ENCODE data around the gene KRT3.

Gene KRT3

DNA sequence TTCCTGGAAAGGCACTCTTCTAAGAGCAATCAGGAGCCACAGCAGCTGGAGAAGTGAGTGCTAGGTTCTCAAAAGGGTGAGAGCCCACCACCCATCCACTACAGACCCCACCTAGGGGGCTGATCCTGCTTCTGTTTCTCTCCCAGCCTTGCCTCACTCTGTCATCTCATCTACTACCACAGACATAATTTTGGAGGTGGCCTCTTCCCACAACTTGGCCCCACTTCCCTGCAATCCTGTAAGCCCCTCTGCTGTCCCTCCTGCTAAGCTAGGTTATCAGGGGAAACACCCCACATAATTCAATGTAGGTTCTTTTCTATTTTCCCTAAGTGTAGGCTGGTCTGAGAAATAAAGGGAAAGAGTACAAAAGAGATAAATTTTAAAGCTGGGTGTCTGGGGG, 35.3 kb downstream of the KRT3 start:
- H3K4me2 ChIP-seq (ENCODE audit: low read length), result no peak overlapping the region
- peaks cover 11% of the 10 kb centered on the region; the same call in 1 of the 2 replicates for H3K9me3 ChIP-seq (ENCODE audit: control insufficient read depth, insufficient read depth, low read length)
- no peaks in the 10 kb centered on the region for H3K9me2 ChIP-seq (replicated peaks; ENCODE audit: control insufficient read depth, low read length)
- peaks cover 7% of the 10 kb centered on the region; the same call in 1 of the 2 replicates for H3K27me3 ChIP-seq (ENCODE audit: control insufficient read depth, low read length)
- TF ChIP-seq, protein P1, sequence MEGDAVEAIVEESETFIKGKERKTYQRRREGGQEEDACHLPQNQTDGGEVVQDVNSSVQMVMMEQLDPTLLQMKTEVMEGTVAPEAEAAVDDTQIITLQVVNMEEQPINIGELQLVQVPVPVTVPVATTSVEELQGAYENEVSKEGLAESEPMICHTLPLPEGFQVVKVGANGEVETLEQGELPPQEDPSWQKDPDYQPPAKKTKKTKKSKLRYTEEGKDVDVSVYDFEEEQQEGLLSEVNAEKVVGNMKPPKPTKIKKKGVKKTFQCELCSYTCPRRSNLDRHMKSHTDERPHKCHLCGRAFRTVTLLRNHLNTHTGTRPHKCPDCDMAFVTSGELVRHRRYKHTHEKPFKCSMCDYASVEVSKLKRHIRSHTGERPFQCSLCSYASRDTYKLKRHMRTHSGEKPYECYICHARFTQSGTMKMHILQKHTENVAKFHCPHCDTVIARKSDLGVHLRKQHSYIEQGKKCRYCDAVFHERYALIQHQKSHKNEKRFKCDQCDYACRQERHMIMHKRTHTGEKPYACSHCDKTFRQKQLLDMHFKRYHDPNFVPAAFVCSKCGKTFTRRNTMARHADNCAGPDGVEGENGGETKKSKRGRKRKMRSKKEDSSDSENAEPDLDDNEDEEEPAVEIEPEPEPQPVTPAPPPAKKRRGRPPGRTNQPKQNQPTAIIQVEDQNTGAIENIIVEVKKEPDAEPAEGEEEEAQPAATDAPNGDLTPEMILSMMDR (IDR thresholded peaks at IDR 0.05; ENCODE audit: low read depth, low read length, poor library complexity, severe bottlenecking), result no peak
- TF ChIP-seq EZH2phosphoT487 (IDR thresholded peaks at IDR 0.05; ENCODE audit: borderline replicate concordance, low read length), result no peak
- no peaks in the 10 kb centered on the region for H3K36me3 ChIP-seq (ENCODE audit: control insufficient read depth, low read length)
- H3K79me2 ChIP-seq (ENCODE audit: control insufficient read depth, low read length), result no peaks in the 10 kb centered on the region
- no peaks in the 10 kb centered on the region for H3K4me1 ChIP-seq (ENCODE audit: control insufficient read depth, low read length)
- no peak overlapping the region for H3K4me3 ChIP-seq (ENCODE audit: low read length)
- H3K27ac ChIP-seq (ENCODE audit: low read depth, low read length), result no peak overlapping the region
- H3F3A ChIP-seq (ENCODE audit: control insufficient read depth, insufficient read depth), result no peaks in the 10 kb centered on the region
- H4K20me1 ChIP-seq (ENCODE audit: control insufficient read depth, insufficient read depth, low read depth, low read length), result no peaks in the 10 kb centered on the region

DNA sequence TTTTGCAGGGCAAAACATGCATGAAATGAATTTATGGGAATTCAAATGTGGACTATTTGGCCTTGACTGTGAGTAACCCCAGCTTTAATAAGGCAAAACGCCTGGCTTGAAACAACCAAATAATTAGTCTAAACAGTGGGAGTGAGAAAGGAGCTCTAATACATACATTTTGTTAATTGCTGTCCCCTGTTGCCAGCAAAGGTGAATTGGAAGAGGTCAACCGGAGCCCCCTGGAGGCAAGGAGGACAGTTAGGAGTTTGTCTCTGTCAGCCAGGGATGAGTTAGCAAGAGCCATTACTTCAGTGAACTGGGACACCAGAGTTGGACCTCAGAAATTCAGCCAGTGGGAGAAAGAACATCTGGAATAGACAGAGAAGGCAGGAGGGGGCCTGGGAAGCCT, 36.2 kb downstream of the KRT3 start:
- Histone ChIP-seq H3K4me2 (ENCODE audit: low read length) (no peak overlapping the region), H3K27me3 (ENCODE audit: control insufficient read depth, low read length) (peaks cover 7% of the 10 kb centered on the region; the same call in 1 of the 2 replicates)

DNA sequence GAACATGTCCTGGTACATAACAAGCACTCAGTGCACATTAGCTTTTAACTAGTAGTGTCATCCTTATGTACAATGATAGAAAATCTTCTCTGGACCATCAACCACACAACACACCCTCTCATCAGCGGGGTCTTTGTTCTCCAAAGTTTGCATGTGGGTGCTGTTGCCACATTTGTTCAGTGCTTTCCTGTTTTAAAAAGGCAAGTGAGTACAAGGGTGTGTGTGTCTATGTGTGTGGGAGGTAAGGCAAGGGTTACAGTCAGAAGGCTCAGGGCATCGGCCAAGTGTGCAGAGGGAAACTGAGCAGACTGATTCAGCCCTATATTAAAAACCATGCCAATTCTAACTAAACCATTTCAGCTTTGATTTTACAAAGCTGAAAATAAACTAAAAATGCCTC, 36.7 kb downstream of the KRT3 start:
- Histone ChIP-seq H3K36me3 (ENCODE audit: control insufficient read depth, low read length) (no peaks in the 10 kb centered on the region), H3K9me2 (replicated peaks; ENCODE audit: control insufficient read depth, low read length) (no peaks in the 10 kb centered on the region), H3K4me1 (ENCODE audit: control insufficient read depth, low read length) (no peaks in the 10 kb centered on the region), H3K79me2 (ENCODE audit: control insufficient read depth, low read length) (no peaks in the 10 kb centered on the region), H3K9me3 (ENCODE audit: control insufficient read depth, insufficient read depth, low read length) (peaks cover 11% of the 10 kb centered on the region; the same call in 1 of the 2 replicates), H3K4me3 (ENCODE audit: low read length) (no peak overlapping the region), H3K27me3 (ENCODE audit: control insufficient read depth, low read length) (peaks cover 7% of the 10 kb centered on the region; the same call in 1 of the 2 replicates), H3K27ac (ENCODE audit: low read depth, low read length) (no peak overlapping the region), H3K4me2 (ENCODE audit: low read length) (no peak overlapping the region), H3F3A (ENCODE audit: control insufficient read depth, insufficient read depth) (no peaks in the 10 kb centered on the region), H4K20me1 (ENCODE audit: control insufficient read depth, insufficient read depth, low read depth, low read length) (no peaks in the 10 kb centered on the region)
- TF ChIP-seq, protein P1 (IDR thresholded peaks at IDR 0.05; ENCODE audit: low read depth, low read length, poor library complexity, severe bottlenecking), result no peak
- no peak for TF ChIP-seq EZH2phosphoT487 (IDR thresholded peaks at IDR 0.05; ENCODE audit: borderline replicate concordance, low read length)

More for the DNA sequence above, 36.2 kb downstream of the KRT3 start:
- no peaks in the 10 kb centered on the region for H3K79me2 ChIP-seq (ENCODE audit: control insufficient read depth, low read length)
- TF ChIP-seq, protein P1 (IDR thresholded peaks at IDR 0.05; ENCODE audit: low read depth, low read length, poor library complexity, severe bottlenecking), result no peak
- TF ChIP-seq EZH2phosphoT487 (IDR thresholded peaks at IDR 0.05; ENCODE audit: borderline replicate concordance, low read length), result no peak
- H3K27ac ChIP-seq (ENCODE audit: low read depth, low read length), result no peak overlapping the region
- H3K4me1 ChIP-seq (ENCODE audit: control insufficient read depth, low read length), result no peaks in the 10 kb centered on the region
- no peaks in the 10 kb centered on the region for H3K36me3 ChIP-seq (ENCODE audit: control insufficient read depth, low read length)
- H3K9me3 ChIP-seq (ENCODE audit: control insufficient read depth, insufficient read depth, low read length), result peaks cover 11% of the 10 kb centered on the region; the same call in 1 of the 2 replicates
- no peaks in the 10 kb centered on the region for H3F3A ChIP-seq (ENCODE audit: control insufficient read depth, insufficient read depth)
- no peak overlapping the region for H3K4me3 ChIP-seq (ENCODE audit: low read length)
- H4K20me1 ChIP-seq (ENCODE audit: control insufficient read depth, insufficient read depth, low read depth, low read length), result no peaks in the 10 kb centered on the region
- no peaks in the 10 kb centered on the region for H3K9me2 ChIP-seq (replicated peaks; ENCODE audit: control insufficient read depth, low read length)

Measured in DOHH2 (cell line).